ENCODE data around the gene MRTO4.

DNA sequence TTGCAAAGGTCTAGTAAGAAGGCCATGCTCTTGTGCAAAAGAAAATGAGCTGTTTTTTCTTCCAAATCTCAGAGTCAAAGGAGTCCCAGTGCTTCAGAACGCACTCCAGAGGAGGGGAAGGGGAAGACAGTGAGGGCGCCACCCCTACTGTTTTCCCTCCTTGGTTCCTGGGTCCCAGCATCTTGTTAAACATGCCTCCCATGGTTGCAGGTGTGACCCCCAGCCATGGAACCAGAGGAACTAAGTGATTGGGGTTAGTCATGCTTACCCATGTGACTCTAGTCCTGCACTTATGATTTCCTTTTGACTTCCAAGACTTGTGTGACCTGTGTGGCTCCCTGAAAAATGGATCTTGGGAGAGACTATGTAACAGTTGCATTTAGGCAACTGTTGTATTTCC, 43.0 kb downstream of the MRTO4 start:
- TF ChIP-seq, protein P1, sequence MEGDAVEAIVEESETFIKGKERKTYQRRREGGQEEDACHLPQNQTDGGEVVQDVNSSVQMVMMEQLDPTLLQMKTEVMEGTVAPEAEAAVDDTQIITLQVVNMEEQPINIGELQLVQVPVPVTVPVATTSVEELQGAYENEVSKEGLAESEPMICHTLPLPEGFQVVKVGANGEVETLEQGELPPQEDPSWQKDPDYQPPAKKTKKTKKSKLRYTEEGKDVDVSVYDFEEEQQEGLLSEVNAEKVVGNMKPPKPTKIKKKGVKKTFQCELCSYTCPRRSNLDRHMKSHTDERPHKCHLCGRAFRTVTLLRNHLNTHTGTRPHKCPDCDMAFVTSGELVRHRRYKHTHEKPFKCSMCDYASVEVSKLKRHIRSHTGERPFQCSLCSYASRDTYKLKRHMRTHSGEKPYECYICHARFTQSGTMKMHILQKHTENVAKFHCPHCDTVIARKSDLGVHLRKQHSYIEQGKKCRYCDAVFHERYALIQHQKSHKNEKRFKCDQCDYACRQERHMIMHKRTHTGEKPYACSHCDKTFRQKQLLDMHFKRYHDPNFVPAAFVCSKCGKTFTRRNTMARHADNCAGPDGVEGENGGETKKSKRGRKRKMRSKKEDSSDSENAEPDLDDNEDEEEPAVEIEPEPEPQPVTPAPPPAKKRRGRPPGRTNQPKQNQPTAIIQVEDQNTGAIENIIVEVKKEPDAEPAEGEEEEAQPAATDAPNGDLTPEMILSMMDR (IDR thresholded peaks at IDR 0.05): no peak
- TF ChIP-seq POLR2A (IDR thresholded peaks at IDR 0.05): no peak
